DMS79 treated with DMSO at 0.1 percent for 48 hours (cell line): ENCODE results near the gene IZUMO1.
"Not testable (repeated sequence)": the region's sequence is repeated elsewhere in the genome, so short reads cannot be mapped to it uniquely, and the experiment has no call there.

ENCODE experiments used
- DNase-seq: peaks from one replicate; lab custom pipeline; 2025; lab: John Stamatoyannopoulos, UW

The IZUMO1 gene

DNA sequence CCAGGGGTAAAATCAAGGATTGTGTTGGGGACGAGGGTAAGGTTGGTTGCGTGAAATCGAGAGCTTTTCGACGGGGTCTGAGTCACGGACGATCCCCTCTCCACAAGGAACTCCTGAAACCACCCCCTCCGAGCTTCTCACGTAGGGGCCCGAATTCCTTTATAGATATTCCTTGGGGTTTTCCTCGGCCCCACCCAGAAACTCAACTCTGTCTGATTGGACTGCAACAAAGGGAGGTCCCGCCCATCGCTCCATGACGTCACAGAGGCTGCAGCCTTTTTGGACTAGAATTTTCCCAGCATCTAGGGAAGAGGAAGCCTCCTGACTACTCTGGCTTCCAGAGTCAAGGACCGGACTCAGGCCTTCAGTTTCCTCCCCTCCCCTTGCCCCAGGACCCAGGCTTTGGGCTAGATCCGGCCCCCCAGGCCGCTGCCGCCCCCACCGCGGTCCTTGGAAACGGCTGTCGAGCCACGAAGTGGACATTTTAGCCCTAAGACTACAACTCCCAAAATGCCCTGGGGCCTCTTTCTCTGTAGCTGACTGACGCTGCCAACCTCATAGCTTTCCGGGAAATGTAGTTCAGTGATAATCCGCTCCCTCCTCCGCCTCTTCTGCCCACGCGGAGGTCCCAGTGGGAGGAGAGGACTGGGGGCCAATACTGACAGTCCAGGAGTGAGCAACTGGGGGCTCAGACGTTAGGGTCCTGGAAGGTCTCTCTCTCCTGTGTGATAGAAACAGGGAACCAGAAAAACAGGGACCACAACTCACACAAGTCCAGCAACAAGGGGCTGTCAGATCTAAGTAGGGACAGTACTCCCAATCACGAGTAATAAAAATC lies at the start of gene IZUMO1:
Gene IZUMO1 (minus strand): TSS at position 172 of the 838 bp plus-strand sequence. CDS start 1,050 bp downstream, outside the sequence.
- no peak for DNase-seq

DNA sequence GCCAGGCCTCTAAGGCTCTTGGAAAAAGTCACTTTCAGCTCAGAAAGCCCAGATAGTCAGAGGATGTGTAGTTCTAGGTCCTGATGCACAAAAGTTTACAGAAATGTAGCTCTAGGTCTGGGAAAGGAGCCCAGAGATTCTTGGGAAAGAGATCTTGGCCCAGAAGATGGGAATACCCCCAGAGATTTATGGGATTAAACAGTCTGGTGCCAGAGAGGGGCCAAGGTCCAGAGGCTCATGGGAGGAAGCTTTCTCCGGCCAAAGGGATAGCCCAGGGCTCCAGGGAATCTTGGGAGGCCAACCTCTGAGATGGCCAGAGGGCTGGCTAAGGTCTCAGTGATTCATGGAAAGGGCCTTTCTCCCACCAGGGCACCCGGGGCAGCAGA lies 49.0 kb upstream of the IZUMO1 start:
- no peak for DNase-seq

DNA sequence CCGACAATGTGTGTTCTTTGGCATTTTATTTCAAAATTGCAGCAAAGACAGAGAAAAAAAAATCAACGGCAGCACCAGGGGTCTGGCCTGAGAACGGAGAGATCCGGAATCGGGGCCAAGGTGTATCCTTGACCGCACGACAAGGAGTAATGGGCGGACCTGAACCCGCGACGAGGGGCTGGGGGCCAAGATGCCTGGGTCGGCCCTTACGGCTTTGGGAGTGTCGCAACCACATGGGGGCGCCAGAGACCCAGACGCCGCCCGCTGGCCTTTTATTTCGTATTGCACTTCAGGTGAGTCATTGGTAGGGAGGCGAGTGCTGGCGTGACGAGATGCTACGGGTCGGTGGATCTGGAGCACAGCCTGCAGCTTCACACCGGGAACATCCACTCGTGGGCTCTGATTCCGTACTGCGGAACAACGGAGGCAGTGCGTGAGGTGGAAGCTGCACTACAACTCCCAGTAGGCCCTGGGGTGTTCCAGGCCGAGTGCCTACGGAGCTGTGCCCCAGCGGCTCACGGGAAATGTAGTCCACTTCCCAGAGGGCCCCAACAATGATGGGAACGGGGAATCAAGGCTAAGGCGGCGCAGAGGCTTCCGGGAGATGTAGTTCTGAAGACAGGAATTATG lies 48.5 kb upstream of the IZUMO1 start:
- DNase-seq, result peak; percentile 89

GRCh38 chr19:48794291-48794690 lies 47.6 kb upstream of the IZUMO1 start:
- no peak for DNase-seq

DNA sequence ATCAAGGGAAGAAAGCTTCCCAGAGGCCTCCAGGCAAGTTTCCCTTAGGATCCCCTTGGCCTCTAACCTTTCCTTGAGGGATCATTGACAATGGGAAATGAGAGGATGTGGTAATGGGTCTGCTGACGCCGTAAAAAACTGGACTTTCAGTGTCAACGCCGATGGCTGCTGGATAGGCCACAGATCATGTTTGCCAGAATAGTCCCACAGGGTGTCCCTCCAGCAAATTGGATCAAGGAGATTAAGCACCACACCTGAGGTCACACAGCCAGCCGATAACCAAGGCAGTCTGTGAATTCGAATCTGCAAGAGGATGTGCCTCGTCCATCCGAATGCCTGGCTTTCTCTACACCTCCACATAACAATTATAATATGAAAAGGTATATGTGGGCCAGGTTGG lies 46.6 kb upstream of the IZUMO1 start:
- DNase-seq, result no peak

- not testable (repeated sequence) for DNase-seq
These were observed 40.6 kb upstream of the IZUMO1 start for GRCh38 chr19:48787331-48787730.

- DNase-seq, result not testable (repeated sequence)
These were observed 39.7 kb upstream of the IZUMO1 start for GRCh38 chr19:48786422-48786821.

GRCh38 chr19:48784527-48784926 lies 37.8 kb upstream of the IZUMO1 start:
- no peak for DNase-seq

DNA sequence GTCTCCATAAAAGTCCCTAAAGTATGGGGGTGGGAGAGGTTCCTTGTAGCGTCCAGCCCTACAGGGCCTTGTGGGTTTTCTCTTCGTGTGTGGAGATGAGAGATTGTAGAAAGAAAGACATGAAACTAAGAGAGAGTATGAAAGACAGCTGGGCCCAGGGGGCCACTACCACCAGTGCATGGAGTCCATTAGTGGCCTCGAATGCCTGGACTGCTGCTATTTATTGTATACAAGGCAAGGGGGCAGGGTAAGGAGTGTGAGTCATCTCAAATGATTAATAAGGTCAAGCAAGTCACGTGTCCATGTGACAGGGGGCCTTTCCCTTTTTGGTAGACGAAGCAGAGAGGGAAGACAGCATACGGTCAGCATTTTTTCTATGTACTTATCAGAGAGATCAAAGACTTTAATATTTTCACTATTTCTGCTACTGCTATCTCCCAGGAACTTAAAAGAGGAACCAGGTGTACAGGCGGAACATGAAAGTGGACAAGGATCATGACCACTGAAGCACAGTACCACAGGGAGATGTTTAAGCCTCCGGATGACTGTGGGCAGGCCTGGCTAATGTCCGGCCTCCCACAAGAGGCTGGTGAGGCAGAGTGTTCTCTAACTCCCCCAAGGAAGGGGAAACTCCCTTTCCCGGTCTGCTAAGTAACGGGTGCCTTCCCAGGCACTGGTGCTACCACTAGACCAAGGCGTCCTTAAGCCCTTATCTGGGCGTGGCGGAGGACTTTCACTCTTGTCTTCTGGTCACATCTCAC lies 34.1 kb upstream of the IZUMO1 start:
- no peak for DNase-seq

- DNase-seq, result no peak
These were observed 32.9 kb upstream of the IZUMO1 start for GRCh38 chr19:48779636-48780035.

GRCh38 chr19:48777720-48778119 lies 31.0 kb upstream of the IZUMO1 start:
- no peak for DNase-seq

GRCh38 chr19:48777139-48777538 lies 30.4 kb upstream of the IZUMO1 start:
- no peak for DNase-seq

DNA sequence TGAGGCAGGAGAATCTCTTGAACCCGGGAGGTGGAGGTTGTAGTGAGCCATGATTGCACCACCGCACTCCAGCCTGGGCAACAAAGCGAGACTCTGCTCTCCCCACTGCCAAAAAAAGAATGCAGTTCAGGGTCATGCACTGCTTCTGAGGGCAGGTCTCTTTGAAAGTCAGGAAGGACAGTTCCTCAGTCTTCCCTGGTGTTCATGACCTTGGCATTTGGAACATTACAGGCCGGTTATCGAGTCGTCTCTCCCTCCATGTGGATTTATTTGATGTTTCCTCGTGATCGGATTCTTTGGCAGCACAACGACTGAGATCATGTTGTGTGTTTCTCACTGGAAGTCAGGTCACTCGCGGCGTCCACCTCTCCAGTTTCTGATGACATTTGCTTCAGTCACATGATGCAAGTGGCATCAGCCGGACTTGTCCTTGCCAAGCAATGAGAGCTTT lies 25.8 kb upstream of the IZUMO1 start:
- no peak for DNase-seq

- DNase-seq, result no peak
These were observed 24.2 kb upstream of the IZUMO1 start for GRCh38 chr19:48770734-48771472.

DNA sequence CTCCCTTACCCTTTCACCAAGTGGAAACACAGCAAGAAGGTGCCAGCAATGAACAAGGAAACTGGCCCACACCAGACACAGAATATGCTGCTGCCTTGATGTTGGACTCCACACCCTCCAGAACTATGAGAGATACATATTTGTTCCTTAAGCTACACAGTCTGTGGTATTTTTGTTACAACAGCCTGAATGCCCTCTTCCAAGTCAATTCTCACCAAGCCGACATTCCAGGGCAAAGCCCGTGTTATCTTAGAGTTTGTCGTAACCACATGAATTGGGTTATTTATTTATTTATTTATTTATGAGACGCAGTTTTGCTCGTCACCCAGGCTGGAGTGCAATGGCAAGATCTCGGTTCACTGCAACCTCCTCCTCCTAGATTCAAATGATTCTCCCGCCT lies 23.6 kb upstream of the IZUMO1 start:
- no peak for DNase-seq

- no peak for DNase-seq
These were observed 22.4 kb upstream of the IZUMO1 start for GRCh38 chr19:48768994-48769713.

DNA sequence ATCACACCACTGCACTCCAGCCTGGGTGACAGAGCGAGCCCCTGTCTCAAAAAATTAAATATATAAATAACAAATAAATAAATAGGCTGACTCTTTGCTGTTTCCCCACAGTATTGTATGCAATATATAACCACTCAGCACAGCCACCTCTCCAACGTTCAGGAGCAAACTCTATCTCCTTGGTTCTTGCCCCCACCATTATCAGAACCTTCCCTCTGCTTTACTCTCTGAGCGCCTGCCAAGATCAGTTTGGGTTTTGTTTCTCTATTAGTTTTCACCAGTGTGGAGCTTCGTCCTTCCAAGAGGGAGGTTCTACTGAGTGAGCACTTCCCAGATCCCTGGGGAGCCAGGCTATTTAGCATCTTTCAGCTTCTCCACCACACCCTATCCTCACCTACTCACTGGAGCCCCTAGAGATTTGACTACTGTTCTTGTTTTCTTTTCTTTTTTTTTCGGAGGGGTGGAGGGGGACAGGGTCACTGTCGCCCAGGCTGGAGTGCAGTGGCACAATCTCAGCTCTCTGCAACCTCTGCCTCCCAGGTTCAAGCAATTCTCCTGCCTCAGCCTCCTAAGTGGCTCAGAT lies 21.6 kb upstream of the IZUMO1 start:
- not testable (repeated sequence) for DNase-seq

GRCh38 chr19:48765816-48766215 lies 19.1 kb upstream of the IZUMO1 start:
- not testable (repeated sequence) for DNase-seq

DNA sequence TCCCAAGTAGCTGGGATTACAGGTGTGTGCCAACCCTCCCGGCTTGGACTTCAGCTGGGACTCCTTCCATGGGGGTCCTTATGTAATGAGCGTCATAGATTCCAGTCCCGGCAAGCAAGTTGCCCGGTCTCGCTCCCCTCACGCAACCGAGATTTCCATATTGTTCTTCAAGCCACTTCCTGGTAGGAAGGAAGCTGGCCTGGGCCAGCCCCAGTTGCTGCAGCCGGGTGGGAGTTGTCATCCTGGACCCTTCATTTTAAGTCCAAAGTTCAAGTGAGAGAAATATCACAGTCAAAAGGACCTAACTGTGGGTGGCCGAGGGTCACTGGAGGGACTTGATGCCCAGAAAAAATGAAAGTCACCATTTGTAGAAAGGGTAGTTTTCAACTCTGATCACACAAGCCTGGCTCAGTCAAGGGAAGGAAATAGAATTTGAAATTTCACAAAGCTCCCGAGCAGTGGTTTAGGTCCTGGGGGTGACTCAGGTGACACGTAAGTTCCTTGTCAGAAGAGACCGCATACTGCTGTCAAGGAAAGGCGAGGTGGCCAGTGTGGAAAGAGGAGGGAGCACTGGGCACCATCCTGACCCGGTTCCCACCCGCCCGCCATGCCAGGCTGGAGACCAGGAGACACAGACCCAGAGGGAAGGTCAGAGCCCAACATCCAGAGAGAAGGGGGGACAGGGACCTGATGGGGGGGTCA lies 13.9 kb upstream of the IZUMO1 start:
- DNase-seq, result no peak

DNA sequence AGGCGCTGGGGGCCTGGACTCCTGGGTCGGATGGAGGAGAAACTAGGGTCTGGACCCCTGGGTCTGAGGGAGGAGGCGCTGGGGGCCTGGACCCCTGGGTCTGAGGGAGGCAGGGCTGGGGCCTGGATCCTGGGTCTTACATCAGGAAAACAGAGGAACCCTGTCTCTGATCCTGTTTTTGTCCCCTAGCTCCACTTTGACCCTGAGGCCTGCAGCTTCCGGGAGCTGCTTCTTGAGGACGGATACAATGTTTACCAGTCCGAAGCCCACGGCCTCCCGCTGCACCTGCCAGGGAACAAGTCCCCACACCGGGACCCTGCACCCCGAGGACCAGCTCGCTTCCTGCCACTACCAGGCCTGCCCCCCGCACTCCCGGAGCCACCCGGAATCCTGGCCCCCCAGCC lies 11.0 kb upstream of the IZUMO1 start:
- DNase-seq, result no peak
